ENCODE results near the gene UBE2K. TPM values are rescaled to one million over a fixed set of nuclear protein-coding genes. Genes with fewer than 3 reads are reported as not detected.
A peak's percentile ranks its signal among the peaks of the same experiment; 100 is the strongest.

UBE2K gene
- total RNA-seq, 1 experiment from 2014 or later: 126 TPM

DNA sequence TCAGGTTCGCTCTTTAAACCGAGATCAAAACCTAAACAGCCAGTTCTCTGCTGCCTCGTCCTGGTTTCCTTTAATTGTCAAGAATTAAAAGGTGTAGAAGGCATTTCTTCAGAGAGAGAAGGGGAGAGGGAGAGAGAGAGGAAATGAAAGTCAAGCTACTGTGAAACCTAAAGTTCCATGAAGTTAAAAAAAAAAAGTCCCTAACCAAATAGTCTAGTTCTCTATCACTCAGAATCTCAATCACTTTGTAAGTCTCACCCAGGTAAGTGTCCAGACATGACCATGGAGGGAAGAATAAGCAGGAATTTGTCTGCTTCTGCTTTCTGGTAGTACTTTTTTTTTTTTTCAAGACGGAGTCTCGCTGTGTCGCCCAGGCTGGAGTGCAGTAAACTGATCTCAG lies 40.5 kb upstream of the UBE2K start:
- no peak for ATAC-seq

DNA sequence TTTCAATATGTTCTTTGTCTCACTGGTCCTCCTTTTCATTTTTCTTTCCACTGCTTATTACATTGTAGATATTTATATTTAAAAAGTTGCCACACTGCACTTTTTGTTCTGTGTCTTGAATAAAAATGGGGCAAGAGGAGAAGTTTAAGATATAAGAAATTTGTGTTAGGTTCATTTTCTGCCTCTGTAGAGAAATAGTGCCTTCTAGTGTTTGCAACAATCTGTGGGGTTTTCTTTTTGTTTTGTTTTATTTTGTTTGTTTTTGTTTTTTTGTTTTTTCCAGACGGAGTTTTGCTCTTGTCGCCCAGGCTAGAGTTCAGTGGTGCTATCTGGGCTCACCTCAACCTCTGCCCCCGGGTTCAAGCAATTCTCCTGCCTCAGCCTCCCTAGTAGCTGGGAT lies 39.2 kb upstream of the UBE2K start:
- no peaks in the 10 kb centered on the region for H3K9me2 ChIP-seq (ENCODE audit: insufficient read depth)
- CTCF ChIA-PET: interaction anchor here (1.0 kb wide), 1 partner anchor 189 kb away, joined by 11 read pairs; no protein-coding TSS in a partner anchor
- intact Hi-C loops (cut with micrococcal nuclease): loop anchor here (1.0 kb wide), 1 partner anchor 189 kb away; no protein-coding TSS in a partner anchor
- H2AFZ ChIP-seq (ENCODE audit: low read depth, low read length, poor library complexity, severe bottlenecking): no peak overlapping the region
- DNase-seq (ENCODE audit: low read depth, low spot score): no peak
- no peak overlapping the region for H3K4me2 ChIP-seq (ENCODE audit: low read length)
- H3K4me3 ChIP-seq (replicated peaks in 1 of 2; ENCODE audit: low read depth in 1 of 2, low read length in 2 of 2): no peak overlapping the region
- no peaks in the 10 kb centered on the region for H3K27me3 ChIP-seq (ENCODE audit: insufficient read depth, low read length)
- H3K4me1 ChIP-seq (ENCODE audit: control insufficient read depth in 1 of 2, insufficient read depth in 2 of 2, low read length in 2 of 2): no peaks in the 10 kb centered on the region
- H4K20me1 ChIP-seq (ENCODE audit: insufficient read depth): no peaks in the 10 kb centered on the region
- peak; percentile 73 for TF ChIP-seq RAD21 (IDR thresholded peaks at IDR 0.05; ENCODE audit: low read depth)
- no peak for TF ChIP-seq ELF1 (IDR thresholded peaks at IDR 0.05; ENCODE audit: borderline replicate concordance, low read depth)
- no peak for TF ChIP-seq ZFX (IDR thresholded peaks at IDR 0.05)
- no peak for TF ChIP-seq JUND (IDR thresholded peaks at IDR 0.05)
- TF ChIP-seq, protein P1, sequence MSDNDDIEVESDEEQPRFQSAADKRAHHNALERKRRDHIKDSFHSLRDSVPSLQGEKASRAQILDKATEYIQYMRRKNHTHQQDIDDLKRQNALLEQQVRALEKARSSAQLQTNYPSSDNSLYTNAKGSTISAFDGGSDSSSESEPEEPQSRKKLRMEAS (IDR thresholded peaks at IDR 0.05): no peak
- no peak for TF ChIP-seq SRF (IDR thresholded peaks at IDR 0.05; ENCODE audit: low read depth)
- no peak for TF ChIP-seq ZNF274 (IDR thresholded peaks at IDR 0.05; ENCODE audit: low read depth, low read length)
- TF ChIP-seq, protein P2, sequence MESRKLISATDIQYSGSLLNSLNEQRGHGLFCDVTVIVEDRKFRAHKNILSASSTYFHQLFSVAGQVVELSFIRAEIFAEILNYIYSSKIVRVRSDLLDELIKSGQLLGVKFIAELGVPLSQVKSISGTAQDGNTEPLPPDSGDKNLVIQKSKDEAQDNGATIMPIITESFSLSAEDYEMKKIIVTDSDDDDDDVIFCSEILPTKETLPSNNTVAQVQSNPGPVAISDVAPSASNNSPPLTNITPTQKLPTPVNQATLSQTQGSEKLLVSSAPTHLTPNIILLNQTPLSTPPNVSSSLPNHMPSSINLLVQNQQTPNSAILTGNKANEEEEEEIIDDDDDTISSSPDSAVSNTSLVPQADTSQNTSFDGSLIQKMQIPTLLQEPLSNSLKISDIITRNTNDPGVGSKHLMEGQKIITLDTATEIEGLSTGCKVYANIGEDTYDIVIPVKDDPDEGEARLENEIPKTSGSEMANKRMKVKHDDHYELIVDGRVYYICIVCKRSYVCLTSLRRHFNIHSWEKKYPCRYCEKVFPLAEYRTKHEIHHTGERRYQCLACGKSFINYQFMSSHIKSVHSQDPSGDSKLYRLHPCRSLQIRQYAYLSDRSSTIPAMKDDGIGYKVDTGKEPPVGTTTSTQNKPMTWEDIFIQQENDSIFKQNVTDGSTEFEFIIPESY (IDR thresholded peaks at IDR 0.05; ENCODE audit: extremely low read depth, insufficient replicate concordance, low read length): no peak
- TF ChIP-seq CTCF (IDR thresholded peaks at IDR 0.05 in 2 of 3, conservative IDR thresholded peaks at IDR 0.05 in 1 of 3; ENCODE audit: borderline replicate concordance in 1 of 3, insufficient read depth in 1 of 3, low read depth in 2 of 3, low read length in 2 of 3): peak; percentile 13 to 76 (median 38); a peak in 3 of 6 replicates
- no peak for TF ChIP-seq EZH2 (IDR thresholded peaks at IDR 0.05)
- no peak for TF ChIP-seq SIN3A (IDR thresholded peaks at IDR 0.05; ENCODE audit: low read depth)
- H3K27ac ChIP-seq (ENCODE audit: low read depth, low read length): no peak overlapping the region
- POLR2A ChIA-PET: interaction anchor here (1.6 kb wide), 1 partner anchor 20 kb away, joined by 5 read pairs; the partner anchor contains the start of gene SMIM14
- ATAC-seq: no peak
- H3K9me3 ChIP-seq (ENCODE audit: control insufficient read depth in 1 of 2, insufficient read depth in 1 of 2, low read depth in 1 of 2, low read length in 2 of 2): no peaks in the 10 kb centered on the region
- RAD21 ChIA-PET (ENCODE audit: low non-redundant PET in 1 of 2, low total read pairs in 2 of 2, uncharacterized antibody in 2 of 2, unreplicated experiment in 2 of 2): interaction anchor here in 1 of 2 experiments (0.7 kb wide), 1 partner anchor 189 kb away, joined by 3 read pairs; no protein-coding TSS in a partner anchor
- no peaks in the 10 kb centered on the region for H3K79me2 ChIP-seq (ENCODE audit: insufficient read depth, low read length)
- H3K9ac ChIP-seq (ENCODE audit: low read length): no peak overlapping the region
- no peaks in the 10 kb centered on the region for H3K36me3 ChIP-seq (ENCODE audit: control insufficient read depth in 1 of 2, insufficient read depth in 2 of 2, low read length in 2 of 2)
- BruUV-seq (replicated peaks): no TSS peak

More for the DNA sequence above, 40.5 kb upstream of the UBE2K start:
- BruUV-seq (replicated peaks): no TSS peak
- Histone ChIP-seq H3K4me3 (replicated peaks in 1 of 2; ENCODE audit: low read depth in 1 of 2, low read length in 2 of 2) (no peak overlapping the region), H3K9me3 (ENCODE audit: control insufficient read depth in 1 of 2, insufficient read depth in 1 of 2, low read depth in 1 of 2, low read length in 2 of 2) (no peaks in the 10 kb centered on the region), H3K27me3 (ENCODE audit: insufficient read depth, low read length) (no peaks in the 10 kb centered on the region), H3K4me2 (ENCODE audit: low read length) (no peak overlapping the region), H3K9me2 (ENCODE audit: insufficient read depth) (no peaks in the 10 kb centered on the region), H3K36me3 (ENCODE audit: control insufficient read depth in 1 of 2, insufficient read depth in 2 of 2, low read length in 2 of 2) (no peaks in the 10 kb centered on the region), H2AFZ (ENCODE audit: low read depth, low read length, poor library complexity, severe bottlenecking) (no peak overlapping the region), H3K27ac (ENCODE audit: low read depth, low read length) (no peak overlapping the region), H4K20me1 (ENCODE audit: insufficient read depth) (no peaks in the 10 kb centered on the region), H3K79me2 (ENCODE audit: insufficient read depth, low read length) (no peaks in the 10 kb centered on the region), H3K4me1 (ENCODE audit: control insufficient read depth in 1 of 2, insufficient read depth in 2 of 2, low read length in 2 of 2) (no peaks in the 10 kb centered on the region), H3K9ac (ENCODE audit: low read length) (no peak overlapping the region)
- POLR2A ChIA-PET: no interaction called here
- TF ChIP-seq RAD21 (IDR thresholded peaks at IDR 0.05; ENCODE audit: low read depth): no peak
- DNase-seq (ENCODE audit: low read depth, low spot score): no peak
- CTCF ChIA-PET: interaction anchor here (0.6 kb wide), 1 partner anchor 232 kb away, joined by 3 read pairs; no protein-coding TSS in a partner anchor
- intact Hi-C loops (cut with micrococcal nuclease): no loop called here
- RAD21 ChIA-PET (ENCODE audit: low non-redundant PET in 1 of 2, low total read pairs in 2 of 2, uncharacterized antibody in 2 of 2, unreplicated experiment in 2 of 2): no interaction called here
